HuH-7.5 (cell line): ENCODE data around the gene CIB1.
"Not testable (repeated sequence)": the region's sequence is repeated elsewhere in the genome, so short reads cannot be mapped to it uniquely, and the experiment has no call there.

ENCODE experiments used
- DNase-seq: peaks from one replicate; pipeline ENCODE4 v3.0.0; 2011; ENCODE audit warnings: low spot score

CIB1 gene

GRCh38 chr15:90192961-90193786 lies 40.6 kb downstream of the CIB1 start:
- no peak for DNase-seq

- peak; percentile 79 for DNase-seq
These were observed 41.8 kb downstream of the CIB1 start for GRCh38 chr15:90191794-90192509.

- DNase-seq: no peak
These were observed 42.4 kb downstream of the CIB1 start for GRCh38 chr15:90191344-90191687.

- DNase-seq: no peak
These were observed 43.0 kb downstream of the CIB1 start for GRCh38 chr15:90190606-90191343.

GRCh38 chr15:90189781-90190467 lies 43.8 kb downstream of the CIB1 start:
- DNase-seq: no peak

GRCh38 chr15:90188914-90189748 lies 44.6 kb downstream of the CIB1 start:
- no peak for DNase-seq

GRCh38 chr15:90188065-90188464 lies 45.7 kb downstream of the CIB1 start:
- DNase-seq: not testable (repeated sequence)

- DNase-seq: no peak
These were observed 46.4 kb downstream of the CIB1 start for GRCh38 chr15:90187257-90187868.

- DNase-seq: peak; percentile 89
These were observed 48.7 kb downstream of the CIB1 start for GRCh38 chr15:90184786-90185704.

- DNase-seq: peak; percentile 84
These were observed 49.5 kb downstream of the CIB1 start for GRCh38 chr15:90184119-90184785.

GRCh38 chr15:90181776-90182175 lies 52.0 kb downstream of the CIB1 start:
- DNase-seq: no peak
